Measurements from ENCODE around the gene WDR37.
A peak's percentile ranks its signal among the peaks of the same experiment; 100 is the strongest.
"Not testable (repeated sequence)": the region's sequence is repeated elsewhere in the genome, so short reads cannot be mapped to it uniquely, and the experiment has no call there.

The WDR37 gene, protein sequence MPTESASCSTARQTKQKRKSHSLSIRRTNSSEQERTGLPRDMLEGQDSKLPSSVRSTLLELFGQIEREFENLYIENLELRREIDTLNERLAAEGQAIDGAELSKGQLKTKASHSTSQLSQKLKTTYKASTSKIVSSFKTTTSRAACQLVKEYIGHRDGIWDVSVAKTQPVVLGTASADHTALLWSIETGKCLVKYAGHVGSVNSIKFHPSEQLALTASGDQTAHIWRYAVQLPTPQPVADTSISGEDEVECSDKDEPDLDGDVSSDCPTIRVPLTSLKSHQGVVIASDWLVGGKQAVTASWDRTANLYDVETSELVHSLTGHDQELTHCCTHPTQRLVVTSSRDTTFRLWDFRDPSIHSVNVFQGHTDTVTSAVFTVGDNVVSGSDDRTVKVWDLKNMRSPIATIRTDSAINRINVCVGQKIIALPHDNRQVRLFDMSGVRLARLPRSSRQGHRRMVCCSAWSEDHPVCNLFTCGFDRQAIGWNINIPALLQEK

DNA sequence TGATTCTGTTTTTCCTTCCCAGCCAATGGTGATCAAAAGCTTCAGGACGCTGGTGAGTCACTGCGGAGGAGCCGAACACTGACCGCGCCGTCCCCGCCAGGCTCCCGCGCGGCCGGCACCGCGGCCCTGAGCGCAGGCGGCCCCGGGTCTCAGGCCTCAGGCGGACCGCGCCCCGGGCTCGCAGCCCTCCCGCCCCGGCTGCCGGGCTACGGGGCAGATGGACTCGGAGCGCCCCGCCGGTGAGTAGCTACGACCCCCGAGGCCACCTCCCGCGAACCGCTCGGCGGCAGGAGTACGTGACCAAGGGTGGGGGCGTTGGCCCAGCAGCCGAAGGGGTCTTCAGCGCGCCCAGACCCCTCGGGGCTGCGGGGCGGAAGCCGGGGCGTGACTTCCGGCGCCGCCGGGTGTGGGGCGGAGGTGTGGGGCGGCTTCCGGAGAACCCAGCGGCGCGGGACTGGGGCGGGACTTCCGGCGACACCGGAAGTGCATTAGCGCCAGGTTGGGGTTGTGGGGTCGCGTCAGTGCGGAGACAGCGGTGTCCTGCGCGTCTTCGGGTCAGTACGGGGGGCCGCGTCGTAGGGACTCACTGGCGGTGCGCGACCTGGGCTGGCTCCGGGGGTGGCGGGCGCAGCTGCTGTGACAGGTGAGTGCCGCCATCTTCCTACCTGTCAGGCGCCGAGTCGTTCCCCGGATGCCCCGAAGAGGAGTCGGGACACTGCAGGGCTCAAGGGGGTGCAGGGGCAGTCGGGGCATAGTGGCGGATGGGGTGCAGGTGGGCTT, at the start of gene WDR37:
WDR37 (plus strand) TSS at position 60 of the 780 bp plus-strand sequence. CDS start 15,771 bp downstream, outside the sequence.
- DNase-seq (ENCODE audit: low spot score), result peak; percentile 91

DNA sequence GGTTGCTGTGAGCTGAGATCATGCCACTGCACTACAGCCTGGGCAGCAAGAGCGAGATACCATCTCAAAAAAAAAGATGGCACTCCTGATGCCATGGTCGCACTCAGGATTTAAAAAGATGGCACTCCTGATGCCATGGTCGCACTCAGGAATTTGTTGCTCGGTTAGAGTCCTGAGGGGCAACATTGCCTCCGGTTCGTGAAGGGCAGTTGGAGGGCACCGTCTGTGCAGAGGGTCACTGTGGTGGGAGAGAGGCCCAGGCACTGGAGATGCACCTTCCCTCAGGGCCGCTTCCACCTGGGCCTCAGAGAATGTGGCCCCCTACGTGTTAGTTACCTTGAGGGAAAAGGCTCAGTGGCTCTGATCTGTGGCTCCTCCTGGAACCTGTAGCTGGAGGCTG, 49.6 kb upstream of the WDR37 start:
- DNase-seq (ENCODE audit: low spot score), result no peak

DNA sequence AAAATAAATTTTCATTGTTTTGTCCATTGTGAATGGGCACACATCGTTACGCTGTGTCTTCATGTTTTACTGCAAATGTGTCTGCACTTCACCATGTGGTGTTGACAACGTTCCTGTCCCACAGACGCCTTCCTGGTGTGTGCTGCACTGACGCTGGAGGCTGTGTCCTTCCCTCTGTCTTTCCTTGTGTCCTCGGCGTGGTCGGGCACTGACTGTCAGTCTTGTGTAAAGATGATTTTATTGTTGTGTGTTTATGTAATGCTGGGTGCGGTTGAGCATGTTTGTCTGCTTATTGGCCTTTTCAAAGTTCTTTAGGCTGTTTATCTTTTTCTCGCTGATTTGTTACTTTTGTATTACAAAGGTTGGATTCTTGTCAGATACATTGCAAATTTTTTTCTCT, 48.6 kb upstream of the WDR37 start:
- DNase-seq (ENCODE audit: low spot score), result no peak

DNA sequence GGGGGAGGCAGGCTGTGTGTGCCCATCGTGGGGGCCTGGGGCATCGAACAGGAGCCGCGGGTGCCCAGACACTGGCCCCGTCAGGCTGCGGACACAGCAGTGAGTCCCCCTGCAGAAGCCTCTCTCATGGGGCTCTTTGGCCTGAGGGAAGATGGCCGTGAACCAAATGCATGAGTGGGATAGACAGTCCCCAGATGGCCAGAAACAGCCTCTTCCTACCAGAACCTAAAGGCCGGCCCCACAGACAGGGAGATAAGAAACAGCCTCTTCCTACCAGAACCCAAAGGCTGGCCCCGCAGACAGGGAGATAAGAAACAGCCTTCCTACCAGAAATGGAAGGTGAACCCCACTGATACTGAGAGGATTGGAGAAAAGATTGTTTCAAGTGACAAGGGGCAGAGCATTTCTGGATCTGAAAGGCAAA, 47.1 kb upstream of the WDR37 start:
- DNase-seq (ENCODE audit: low spot score), result no peak

DNA sequence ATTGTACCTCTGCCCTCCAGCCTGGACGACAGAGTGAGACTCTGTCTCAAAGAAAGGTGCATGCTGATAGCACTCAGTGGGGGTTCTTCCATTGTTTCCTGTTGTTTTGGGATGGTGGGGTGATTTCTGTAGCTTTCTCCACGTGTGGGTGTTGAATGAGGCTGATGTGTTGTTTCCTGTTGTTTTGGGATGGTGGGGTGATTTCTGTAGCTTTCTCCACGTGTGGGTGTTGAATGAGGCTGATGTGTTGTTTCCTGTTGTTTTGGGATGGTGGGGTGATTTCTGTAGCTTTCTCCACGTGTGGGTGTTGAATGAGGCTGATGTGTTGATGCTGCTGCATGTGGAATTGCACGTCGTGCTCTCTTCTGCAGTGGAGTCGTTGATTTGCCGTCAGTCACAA, 46.2 kb upstream of the WDR37 start:
- not testable (repeated sequence) for DNase-seq (ENCODE audit: low spot score)

DNA sequence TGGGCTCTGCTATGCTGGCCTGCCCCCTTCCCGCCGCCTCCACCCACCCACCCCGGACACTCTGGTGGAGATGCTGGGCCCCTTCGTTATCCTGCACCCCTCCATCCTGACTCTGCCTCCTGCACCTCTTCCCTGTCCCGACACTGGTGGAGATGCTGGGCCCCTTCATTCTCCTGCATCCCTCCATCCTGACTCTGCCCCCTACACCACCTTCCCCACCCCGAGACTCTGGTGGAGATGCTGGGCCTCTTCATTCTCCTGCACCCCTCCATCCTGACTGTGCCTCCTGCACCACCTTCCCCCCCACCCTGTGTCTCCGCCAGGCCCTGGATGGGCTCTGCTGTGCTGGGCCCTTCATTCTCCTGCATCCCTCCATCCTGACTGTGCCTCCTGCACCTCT, 45.5 kb upstream of the WDR37 start:
- DNase-seq (ENCODE audit: low spot score), result no peak

DNA sequence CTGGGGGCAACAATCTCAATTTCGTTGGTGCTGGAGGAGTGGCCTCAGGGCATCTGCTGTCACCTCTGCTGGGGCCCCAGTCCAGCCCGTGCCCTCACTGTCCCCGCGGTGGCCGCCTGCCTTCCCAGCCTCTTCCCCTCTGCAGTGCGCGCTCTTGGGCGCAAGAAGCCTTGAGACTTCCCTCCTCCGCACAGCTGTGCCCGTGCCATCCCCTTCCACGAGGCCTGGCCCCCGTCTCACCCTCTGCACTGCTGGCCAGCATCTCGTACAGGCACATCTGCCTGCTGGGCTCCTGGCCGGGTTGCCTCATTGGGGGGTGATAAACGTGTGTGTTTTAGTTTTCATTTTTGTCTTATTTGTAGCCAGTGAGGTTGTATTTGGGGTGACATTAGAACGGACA, 44.5 kb upstream of the WDR37 start:
- DNase-seq (ENCODE audit: low spot score), result no peak

DNA sequence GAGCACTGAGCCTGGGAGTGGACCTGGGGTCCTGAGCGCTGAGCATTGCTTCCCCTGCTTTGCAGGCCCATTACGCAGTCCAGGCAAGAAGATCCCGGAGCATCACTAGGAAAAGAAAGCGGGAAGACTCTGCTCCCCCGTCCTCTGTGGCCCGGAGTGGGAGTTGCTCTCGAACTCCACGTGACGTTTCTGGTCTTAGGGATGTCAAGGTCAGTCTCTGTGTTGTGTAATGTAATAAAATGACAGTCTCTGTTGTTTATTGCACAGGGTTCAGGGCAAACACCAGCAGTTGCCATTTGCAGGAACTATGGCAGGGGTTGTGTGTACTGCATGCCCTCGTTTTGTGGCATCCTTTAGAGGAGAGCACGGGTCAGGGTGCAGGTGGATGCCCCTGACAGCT, 40.5 kb upstream of the WDR37 start:
- DNase-seq (ENCODE audit: low spot score), result no peak

DNA sequence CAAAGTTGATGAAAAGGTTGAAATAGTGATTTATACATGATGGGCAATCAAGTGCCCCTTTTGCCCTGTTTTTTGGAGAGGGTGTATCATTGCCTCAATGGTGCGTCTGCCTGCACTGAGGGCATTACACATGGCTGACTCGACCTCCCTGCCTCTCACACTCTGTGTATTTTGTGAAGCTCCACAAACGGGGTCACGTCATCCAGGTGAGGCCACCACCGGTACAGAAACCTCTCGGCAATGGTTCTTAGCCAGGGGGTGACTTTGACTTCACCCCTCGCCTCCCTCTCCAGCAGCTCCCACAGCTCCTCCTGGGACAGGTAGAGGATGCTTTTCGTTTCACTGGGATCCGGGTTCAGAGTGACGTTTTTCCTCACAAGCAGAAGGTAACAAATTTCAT, 36.8 kb upstream of the WDR37 start:
- no peak for DNase-seq (ENCODE audit: low spot score)

DNA sequence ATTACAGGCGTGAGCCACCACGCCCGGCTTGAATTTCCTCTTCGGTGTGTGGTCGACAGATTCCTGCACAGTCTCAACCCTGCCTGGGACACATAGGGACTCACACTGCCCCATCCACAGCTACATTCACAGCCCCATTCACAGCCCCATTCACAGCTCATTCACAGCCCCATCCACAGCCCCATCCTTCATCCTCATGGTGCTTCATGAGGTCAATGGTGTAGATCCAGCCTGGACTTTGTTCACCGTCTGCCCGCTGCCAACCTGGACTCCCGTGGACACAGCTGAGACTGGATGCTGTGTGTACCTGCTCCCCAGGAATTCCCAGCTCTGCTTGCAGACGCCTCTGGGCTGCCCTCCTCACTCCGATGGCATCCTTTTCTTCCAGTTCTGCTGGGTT, 35.7 kb upstream of the WDR37 start:
- DNase-seq (ENCODE audit: low spot score), result no peak

DNA sequence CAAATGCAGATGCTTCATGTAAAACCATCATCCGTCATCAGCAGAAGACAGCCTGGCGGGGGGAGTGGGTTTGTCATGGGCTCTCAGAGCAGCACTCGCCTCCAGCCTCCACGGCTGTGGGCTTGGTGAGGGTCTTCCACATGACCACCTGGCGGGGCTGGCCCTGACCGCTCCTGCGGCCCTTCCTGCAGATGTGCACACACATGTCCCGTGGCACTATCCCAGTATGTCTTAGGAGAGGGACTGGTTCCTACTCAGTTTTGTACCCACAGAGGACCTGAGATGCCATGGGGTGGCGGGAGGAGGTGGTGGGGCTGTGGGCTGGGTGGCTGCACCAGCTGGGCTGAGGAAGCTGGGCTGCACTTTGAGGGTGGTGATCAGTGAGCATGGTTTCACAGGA, 35.2 kb upstream of the WDR37 start:
- DNase-seq (ENCODE audit: low spot score), result no peak

DNA sequence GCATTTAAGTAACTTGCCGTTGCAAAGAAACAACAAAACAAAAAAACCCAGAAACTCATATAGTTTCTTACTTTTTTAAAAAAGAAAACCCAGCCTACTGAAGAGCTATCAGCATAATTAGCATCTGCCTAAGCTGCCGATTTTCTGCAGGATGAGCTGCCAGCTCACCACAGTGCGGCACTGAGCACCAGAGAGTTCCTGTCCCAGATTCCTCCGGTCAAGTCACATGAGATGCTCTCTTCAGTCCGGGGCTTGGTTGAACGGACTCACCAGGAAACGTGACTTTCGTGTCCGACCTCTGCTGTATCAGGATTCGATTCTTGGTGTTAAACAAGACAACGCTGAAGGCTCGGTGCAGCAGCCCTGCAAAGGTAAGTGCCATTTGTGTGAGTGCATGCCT, 33.8 kb upstream of the WDR37 start:
- DNase-seq (ENCODE audit: low spot score), result no peak

DNA sequence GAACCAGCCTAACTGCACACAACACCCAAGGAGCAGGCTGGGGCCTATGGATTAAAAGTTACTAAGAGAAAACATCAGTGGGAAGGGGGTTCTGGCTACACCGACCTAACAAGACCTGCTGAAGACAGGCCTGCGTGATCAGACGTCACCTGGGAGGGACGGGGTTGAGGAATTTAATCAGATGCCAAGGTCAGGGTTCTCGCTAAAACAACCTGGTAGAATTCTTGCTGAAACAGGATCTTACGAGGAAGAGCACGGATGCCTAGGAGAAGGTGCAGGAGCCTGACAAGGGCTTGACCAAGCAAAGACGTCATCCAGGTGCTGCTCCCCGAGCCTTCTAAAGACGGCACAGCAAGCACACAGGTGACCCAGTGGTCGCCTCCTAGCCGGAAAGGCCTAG, 32.1 kb upstream of the WDR37 start:
- DNase-seq (ENCODE audit: low spot score), result no peak

DNA sequence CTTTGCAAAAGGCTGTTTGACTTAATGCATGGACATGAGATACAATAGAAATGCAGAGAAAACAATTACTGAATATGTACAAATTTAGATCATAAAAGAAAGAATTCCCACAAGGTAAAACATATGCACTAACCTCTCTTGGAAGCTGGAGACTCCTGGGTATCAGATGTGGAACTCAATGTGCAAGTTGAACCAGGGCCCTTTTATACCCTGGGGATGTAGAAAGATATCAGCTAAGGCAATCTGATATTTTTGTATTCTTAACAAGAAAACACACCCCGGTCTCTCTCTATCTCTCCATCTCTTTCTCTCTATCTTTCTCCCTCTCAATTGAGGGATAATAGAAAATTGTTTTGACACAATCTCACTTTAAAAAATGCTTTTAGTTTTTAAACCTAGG, 30.5 kb upstream of the WDR37 start, which contains the start of gene IDI2:
IDI2 (minus strand) TSS at position 177 of the 400 bp plus-strand sequence. CDS start 1,136 bp downstream, outside the sequence.
- no peak for DNase-seq (ENCODE audit: low spot score)

DNA sequence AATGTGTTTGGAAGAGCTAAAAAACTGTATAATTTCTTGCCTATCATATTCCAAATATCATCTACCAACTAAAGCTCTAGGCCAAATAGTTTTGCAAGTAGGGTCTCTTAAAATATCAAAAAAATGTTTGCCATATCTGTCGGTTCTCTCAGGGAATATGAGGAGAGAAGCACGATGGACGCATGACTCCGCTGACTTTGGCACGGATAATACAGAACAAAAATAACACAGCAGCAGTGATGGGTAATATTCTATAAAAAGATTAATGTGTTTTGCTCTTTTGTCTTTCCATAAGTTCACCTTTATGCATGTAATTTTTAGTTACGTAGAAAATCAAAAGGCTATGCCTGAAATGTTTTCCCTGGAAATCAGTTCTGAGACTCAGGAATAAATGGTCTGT, 29.6 kb upstream of the WDR37 start:
- no peak for DNase-seq (ENCODE audit: low spot score)

DNA sequence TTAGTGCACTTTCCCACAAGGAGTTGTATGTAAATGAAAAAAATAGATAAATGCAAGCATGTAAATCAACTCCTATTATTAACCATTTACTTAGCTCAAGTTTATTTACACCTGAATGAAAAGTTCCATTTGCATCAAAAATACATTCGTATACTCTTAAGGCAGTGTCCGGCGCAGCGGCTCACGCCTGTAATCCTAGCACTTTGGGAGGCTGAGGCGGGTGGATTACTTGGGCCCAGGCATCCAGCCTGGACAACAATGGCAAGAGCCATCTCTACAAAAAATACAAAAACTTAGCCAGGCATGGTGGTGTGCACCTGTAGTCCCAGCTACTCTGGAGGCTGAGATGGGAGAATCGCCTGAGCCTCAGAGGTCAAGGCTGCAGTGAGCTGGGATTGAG, 26.3 kb upstream of the WDR37 start:
- DNase-seq (ENCODE audit: low spot score), result no peak

DNA sequence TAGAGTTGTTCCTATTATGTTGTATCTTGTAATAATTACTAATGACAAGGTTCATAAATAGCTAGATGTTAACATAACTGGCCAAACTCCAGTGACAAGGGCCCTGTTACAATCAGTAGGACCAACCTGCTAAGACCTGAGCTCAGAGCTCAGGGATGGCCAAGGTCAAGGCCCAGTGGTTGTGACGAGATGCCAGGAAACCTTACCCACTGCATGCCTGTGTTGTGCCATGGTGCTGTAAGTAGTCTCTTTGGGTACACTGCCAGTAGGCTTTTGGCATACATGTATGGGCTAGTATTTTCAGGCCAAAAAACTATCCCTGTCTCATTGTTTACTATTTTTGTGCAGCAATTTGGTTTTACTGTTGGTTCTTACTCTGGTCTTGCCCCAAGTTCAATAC, 22.6 kb upstream of the WDR37 start:
- no peak for DNase-seq (ENCODE audit: low spot score)

DNA sequence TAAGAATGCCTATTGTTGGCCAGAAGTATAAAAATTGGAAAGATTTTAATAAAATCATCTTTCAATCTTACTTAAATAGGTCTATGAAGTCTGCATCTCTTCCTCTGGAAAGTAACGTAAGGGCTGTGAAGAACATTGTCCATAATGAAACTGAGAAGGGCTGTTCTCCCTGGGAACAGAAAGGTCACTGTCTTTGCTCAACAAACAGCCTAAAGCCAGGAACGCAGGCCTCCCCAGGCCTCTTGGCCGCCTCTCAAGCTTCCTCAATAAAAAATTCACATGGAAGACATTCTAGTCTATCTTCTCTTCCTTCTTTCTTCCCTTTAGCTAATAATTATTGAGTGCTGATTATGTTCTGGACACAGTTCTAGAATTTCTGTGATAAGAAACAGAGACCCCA, 21.4 kb upstream of the WDR37 start:
- DNase-seq (ENCODE audit: low spot score), result no peak

DNA sequence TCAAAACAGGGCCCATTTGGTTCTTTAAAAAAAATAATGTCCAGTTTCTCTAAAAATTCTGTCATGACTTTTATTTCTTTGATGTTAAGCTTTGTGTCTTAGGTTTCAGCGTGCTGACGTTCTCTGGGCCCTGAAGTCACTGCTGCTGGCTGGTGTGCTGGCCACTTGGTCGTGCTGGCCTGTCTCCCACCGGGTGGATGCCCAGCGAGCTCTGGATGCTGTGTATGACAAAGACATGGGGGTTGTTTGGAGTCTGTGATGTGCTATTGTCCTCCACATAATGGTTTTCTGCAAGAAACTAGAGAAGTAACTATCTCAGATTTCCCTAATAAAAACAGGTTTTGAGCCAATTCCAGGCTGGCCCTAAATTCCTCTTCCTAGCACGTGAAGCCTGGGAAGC, 21.0 kb upstream of the WDR37 start:
- no peak for DNase-seq (ENCODE audit: low spot score)

DNA sequence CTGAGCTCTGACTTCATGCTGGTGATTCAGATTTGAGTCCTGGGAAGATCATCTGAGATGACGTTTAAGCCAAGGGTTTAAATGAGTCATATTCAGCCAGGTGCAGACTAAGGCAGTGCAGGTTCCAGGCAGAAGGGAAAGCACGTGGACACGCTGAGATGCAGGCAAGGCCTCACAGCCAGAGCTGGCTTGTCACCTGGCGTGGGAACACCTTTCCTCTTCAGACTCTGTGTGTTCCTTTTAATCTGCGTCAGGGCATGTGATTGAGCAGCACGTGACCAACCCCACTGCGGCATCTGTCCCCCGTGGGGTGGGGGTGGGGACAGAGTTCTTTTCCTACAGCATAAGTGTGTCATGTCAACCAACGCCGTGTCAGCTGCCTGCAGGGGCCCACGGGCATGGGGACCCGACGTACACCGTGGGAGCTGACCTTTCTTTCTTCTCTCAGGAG, 19.8 kb upstream of the WDR37 start:
- DNase-seq (ENCODE audit: low spot score), result no peak

DNA sequence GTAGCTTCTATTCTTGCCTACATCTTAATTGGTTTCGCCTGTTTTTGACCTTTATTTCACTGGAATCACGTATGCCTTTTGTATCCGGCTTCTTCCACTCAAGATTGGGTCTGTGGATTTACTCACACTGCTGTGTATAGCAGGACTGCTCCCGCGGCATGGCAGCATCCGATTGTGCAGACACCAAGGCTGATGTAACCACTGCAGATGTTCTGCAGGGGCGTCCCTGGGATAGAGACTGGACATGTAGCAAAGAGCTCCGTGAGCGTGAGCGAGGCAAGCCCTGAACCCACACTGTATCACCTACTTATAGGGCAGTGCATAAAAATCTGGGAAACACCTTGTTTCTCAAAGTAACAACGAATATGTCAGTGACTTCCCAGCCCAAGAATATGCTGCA, 19.1 kb upstream of the WDR37 start:
- DNase-seq (ENCODE audit: low spot score), result no peak

DNA sequence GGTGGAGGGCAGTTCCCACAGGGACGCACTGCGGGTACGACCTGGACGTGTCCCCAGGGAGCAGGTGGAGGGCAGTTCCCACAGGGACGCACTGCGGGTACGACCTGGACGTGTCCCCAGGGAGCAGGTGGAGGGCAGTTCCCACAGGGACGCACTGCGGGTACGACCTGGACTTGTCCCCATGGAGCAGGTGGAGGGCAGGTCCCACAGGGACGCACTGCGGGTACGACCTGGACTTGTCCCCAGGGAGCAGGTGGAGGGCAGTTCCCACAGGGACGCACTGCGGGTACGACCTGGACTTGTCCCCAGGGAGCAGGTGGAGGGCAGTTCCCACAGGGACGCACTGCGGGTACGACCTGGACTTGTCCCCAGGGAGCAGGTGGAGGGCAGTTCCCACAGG, 17.4 kb upstream of the WDR37 start:
- not testable (repeated sequence) for DNase-seq (ENCODE audit: low spot score)

DNA sequence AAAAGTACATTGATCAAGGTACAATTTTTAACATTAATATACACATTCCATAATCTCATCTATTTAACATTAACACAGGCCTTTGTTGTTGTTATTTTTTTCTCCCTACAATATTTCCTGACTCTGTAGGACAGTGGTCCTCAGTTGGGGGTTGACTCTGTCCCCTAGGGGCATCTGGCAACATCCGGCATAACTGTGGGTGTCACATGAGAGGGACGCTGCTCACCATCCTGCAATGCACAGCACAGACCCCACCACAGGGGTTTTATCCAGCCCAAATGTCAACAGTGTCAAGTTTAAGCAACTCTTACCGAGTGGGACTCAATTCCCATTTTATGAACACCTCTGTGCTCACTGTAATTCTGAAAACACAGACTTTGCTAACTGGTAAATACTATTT, 16.1 kb upstream of the WDR37 start:
- DNase-seq (ENCODE audit: low spot score), result no peak
